DMS79 (cell line): ENCODE measurements around the gene REG1B.

Experiments
- DNase-seq: peaks from one replicate; lab custom pipeline; 2025; lab: John Stamatoyannopoulos, UW

The REG1B gene, protein sequence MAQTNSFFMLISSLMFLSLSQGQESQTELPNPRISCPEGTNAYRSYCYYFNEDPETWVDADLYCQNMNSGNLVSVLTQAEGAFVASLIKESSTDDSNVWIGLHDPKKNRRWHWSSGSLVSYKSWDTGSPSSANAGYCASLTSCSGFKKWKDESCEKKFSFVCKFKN

GRCh38 chr2:79087785-79088364, at the start of gene REG1B:
Gene REG1B, minus strand, starts transcription at chr2:79087993. Its CDS starts 381 bp downstream, at chr2:79087612.
- DNase-seq: no peak

- no peak for DNase-seq
Measured at GRCh38 chr2:79131687-79132086, 43.9 kb upstream of the REG1B start.

DNA sequence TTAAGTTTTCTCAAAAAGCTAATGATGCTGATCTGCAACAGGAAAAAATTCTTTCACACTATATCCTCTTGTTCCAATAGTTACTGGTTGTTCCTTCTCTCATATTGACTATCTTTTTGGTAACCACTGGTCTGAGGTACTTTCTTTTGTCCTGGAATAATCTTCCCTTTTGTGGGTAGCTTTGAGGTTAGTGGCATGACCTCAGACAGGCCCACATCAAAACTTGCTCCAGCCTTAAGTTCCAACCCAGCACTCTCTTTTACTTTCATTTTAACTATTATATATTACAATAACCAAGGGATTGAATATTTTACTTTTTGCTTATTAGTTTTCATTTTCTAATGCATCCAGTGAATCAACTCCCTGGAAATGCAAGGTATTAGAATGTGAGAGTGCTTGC, 42.0 kb upstream of the REG1B start:
- no peak for DNase-seq

- DNase-seq: no peak
Measured at GRCh38 chr2:79129260-79129659, 41.5 kb upstream of the REG1B start.

DNA sequence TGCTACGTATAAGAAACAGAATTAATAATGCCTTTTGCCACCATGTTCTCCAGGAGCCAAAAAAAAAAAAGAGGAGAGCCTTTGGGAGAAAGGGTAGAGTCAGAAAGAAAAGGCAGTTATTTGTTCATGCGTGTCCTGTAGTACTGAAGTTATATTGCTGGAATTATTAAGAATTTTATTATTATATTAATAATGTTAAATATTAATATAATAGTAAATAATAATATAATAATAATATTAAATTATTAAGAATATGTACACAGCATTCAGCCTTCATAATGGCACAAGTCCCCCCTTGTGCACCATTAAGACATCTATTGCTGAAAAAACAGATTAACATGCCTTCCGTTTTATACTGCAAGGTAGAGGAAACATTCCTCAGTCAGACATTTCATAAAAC, 40.6 kb upstream of the REG1B start:
- no peak for DNase-seq

- no peak for DNase-seq
Measured at GRCh38 chr2:79125721-79125985, 37.9 kb upstream of the REG1B start.

DNA sequence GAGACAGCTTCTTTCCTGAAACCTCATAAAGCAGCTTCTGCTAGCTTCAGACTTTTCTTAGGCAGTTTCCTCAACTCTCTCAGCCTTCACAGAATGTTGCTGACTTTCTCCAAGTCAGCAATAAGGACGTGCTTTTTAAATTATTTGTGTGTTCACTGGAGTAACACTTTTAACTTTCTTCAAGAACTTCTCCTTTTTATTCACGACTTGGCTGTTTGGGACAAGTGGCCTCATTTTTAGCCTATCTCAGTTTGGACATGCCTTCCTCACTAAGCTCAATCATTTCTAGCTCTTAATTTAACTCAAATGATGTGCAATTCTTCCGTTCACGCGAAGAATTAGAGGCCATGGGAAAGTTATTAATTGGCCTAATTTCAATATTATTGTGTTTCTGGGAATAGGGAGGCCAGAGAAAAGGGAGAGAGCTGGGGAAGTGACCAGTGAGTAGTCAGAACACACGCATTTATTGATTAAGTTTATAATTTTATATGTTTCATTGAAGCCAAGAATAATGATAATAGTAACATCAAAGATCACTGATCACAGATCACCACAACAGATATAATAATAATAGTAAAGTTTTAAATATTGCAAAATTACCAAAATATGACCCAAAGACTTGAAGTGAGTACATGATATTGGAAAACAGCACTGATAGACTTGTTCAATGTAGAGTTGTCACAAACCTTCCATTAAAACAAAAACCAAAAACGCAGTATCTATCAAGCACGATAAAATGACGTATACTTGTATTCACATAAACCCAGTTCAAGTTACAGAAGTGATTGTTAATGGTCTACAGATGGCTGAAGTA, 37.3 kb upstream of the REG1B start:
- DNase-seq: no peak

DNA sequence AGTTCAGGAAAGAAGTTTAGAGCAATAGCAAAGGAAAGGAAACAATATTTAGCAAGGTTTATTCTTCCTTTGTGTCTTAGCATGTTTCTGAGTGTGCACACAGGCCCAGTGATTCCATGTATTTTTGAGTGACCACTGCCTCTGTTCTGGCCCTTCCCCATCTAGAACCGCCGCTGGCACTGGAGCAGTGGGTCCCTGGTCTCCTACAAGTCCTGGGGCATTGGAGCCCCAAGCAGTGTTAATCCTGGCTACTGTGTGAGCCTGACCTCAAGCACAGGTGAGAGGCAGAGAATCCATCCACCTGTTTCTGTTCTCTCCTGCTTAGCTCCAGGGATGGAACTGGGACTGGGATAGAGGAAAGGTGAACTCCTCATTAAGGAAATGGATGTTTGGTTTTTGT, 34.9 kb upstream of the REG1B start:
- DNase-seq: no peak

DNA sequence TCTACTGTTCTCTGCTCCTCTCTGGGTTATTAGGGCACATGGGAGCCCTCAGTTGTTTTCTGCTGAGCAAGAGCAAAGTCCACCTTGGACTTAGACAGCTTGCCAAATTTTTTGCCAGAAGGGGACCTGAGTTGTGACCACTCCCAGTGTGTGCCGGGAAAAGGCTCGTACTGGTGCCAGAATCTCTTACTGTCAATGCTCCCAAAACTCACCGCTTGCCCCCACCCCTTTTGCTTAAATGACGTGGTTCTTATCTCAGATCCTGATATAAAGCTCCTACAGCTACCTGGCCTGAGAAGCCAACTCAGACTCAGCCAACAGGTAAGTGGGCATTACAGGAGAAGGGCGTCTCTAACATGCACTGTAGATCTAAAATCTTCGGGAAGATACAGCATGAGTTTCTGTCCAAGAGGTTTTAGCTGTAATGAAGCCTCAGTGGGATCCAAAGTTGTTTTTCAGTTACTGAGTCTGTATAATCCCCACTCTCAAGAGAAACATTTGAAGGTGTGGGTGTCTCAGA, 32.5 kb upstream of the REG1B start, which contains the start of gene REG1A:
Gene REG1A, plus strand, starts transcription at position 295 of the 520 bp plus-strand sequence. CDS start 374 bp downstream, outside the sequence.
- no peak for DNase-seq

- DNase-seq: no peak
Measured at GRCh38 chr2:79116997-79117928, 29.5 kb upstream of the REG1B start.

- DNase-seq: no peak
Measured at GRCh38 chr2:79114797-79115494, 27.2 kb upstream of the REG1B start.

- no peak for DNase-seq
Measured at GRCh38 chr2:79112269-79112668, 24.5 kb upstream of the REG1B start.

GRCh38 chr2:79105259-79105658, 17.5 kb upstream of the REG1B start:
- no peak for DNase-seq

GRCh38 chr2:79103214-79103613, 15.4 kb upstream of the REG1B start:
- no peak for DNase-seq

DNA sequence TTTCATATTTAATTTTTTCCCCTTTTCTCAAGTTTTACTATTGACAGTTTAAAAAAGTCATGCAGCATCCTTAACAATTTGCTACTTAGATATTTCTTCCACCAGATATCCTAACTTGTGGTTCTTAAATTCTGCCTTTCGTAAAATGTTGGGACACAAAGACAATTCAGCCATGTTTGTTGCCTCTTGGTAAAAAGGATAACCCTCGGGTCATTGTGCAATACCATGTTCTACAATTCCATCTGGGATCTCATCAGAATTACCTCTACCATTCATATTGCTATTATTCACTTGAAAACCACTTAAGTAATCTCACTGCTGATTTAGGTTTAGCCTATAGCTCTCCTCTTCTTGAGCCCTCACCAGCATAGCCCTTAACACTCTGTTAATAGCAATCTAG, 13.2 kb upstream of the REG1B start:
- DNase-seq: no peak

GRCh38 chr2:79100285-79100684, 12.5 kb upstream of the REG1B start:
- no peak for DNase-seq

GRCh38 chr2:79099140-79099686, 11.4 kb upstream of the REG1B start:
- DNase-seq: no peak

DNA sequence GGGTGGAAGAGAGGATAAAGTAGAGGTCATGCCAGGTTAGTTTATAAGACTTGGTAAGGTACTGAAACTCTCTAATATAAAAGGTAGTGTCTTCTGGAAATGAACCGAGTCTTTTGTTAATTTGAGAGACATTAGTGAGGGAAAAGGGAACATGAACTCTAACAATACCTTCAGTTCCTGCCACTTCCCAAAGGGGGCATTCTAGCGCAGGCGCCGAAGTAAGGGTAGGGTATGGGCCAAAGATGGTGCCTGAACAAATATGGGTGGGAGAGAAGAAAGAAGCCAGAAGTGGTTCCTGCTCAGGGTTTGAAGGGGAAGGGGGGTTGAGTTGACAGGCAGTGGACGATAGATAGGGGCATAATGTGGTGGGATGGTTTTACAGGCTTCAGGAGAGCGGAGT, 10.1 kb upstream of the REG1B start:
- DNase-seq: no peak

- DNase-seq: no peak
Measured at GRCh38 chr2:79090693-79091092, 2.9 kb upstream of the REG1B start.

DNA sequence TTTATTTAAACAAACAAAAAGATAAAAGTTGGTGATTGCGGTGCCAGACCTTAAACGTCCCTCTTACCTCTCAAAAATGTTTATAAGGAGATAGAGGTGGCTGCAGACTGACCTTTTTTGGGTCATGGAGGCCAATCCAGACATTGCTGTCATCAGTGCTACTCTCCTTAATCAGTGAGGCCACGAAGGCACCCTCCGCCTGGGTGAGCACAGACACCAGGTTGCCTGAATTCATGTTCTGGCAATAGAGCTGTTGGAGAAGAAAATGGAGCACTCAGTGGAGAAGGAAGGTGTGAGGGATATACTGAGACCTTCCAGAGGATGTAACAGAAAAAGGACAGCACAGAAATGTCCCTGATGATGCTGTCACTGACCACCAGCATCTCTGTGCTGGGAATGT, 1.5 kb downstream of the REG1B start:
- DNase-seq: no peak

DNA sequence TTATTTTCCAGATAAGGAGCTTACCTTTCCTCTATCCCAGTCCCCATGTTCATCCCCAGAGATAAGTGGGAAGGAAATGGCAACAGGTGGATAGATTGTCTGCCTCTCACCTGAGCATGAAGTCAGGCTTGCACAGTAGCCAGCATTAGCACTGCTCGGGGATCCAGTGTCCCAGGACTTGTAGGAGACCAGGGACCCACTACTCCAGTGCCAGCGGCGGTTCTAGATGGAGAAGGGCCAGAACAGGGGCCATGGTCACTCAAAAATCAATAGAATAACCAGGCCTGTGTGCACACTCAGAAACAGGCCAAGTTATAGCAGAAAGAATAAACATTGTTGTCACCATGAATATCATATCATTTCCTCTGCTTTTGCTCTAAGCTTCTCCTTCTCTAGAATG, 2.4 kb downstream of the REG1B start:
- DNase-seq: no peak
